Heart left ventricle (tissue), 16 donors: Measurements from ENCODE around the gene EHD1. TPM values are rescaled to one million over a fixed set of nuclear protein-coding genes. Genes with fewer than 3 reads are reported as not detected.

Experiments used
- ATAC-seq, 4 donors: fragments of 200-7000 bp; cut with Tn5 transposase; one replicate each; pipeline ENCODE4 v1.9.1; 2020 to 2022; ENCODE audit warnings: moderate library complexity in 4 of 4, mild to moderate bottlenecking in 3 of 4, moderate number of reproducible peaks in 1 of 4
- DNase-seq, 5 donors: peaks; one replicate each; pipeline ENCODE4 v3.0.0-alpha.2; 2020
- H3K27ac ChIP-seq, 12 donors: fragments of 200-600 bp; sonication (generic) in 4 of 12; one replicate each; pipeline versions ENCODE4 v1.5.0 to v1.8.0; 2016 to 2022; ENCODE audit warnings: mild to moderate bottlenecking in 2 of 12
- H3K27me3 ChIP-seq, 9 donors: fragments of 200-600 bp; sonication (generic) in 2 of 9; one replicate each; pipeline versions ENCODE4 v1.5.1 to v1.8.0; 2016 to 2022; ENCODE audit warnings: mild to moderate bottlenecking in 3 of 9
- H3K36me3 ChIP-seq, 9 donors: fragments of 200-600 bp; sonication (generic) in 2 of 9; one replicate each; pipeline versions ENCODE4 v1.5.0 to v1.8.0; 2018 to 2022; ENCODE audit warnings: mild to moderate bottlenecking in 2 of 9
- H3K4me1 ChIP-seq, 12 donors: fragments of 200-600 bp; sonication (generic) in 4 of 12; one replicate each; pipeline versions ENCODE4 v1.5.0 to v1.8.0; 2016 to 2022; ENCODE audit warnings: mild to moderate bottlenecking in 3 of 12
- H3K4me3 ChIP-seq, 12 donors: fragments of 200-600 bp; sonication (generic) in 4 of 12; one replicate each; pipeline versions ENCODE4 v1.5.0 to v1.8.0; 2017 to 2022; ENCODE audit warnings: mild to moderate bottlenecking in 9 of 12, moderate library complexity in 4 of 12
- H3K9me3 ChIP-seq, 12 donors: fragments of 200-600 bp; sonication (generic) in 4 of 12; one replicate each; pipeline versions ENCODE4 v1.5.0 to v1.8.0; 2016 to 2022; ENCODE audit warnings: mild to moderate bottlenecking in 1 of 12
- POLR2A ChIP-seq, 2 donors: fragments of 450-650 bp; IDR thresholded peaks; one replicate each; pipeline ENCODE4 v1.6.1; 2017; ENCODE audit warnings: antibody characterized with exemption in 2 of 2, mild to moderate bottlenecking in 2 of 2, moderate library complexity in 2 of 2
- WGBS, 4 donors: extraction: QIAGEN DNeasy Blood & Tissue Kit in 2 of 4; methylation state at CpG; one replicate each; pipeline versions ENCODE4 v1.1.5 to v1.1.7; 2013 to 2018; 5-methylcytosine and 5-hydroxymethylcytosine counted together
- intact Hi-C, 10 donors: fragments of 100-400 bp; cut with DNase I; formaldehyde crosslinking; loops; one replicate each; pipeline versions ENCODE4 v1.11.1 to v1.14.2; 2022
- polyA plus RNA-seq, 2 donors: library from polyadenylated mRNA; stranded (reverse); fragments of 200-250 nt; gene quantifications; one replicate each; pipeline ENCODE4 v1.2.3, GENCODE V29; 2013
- total RNA-seq, 9 donors: library from RNA; depleted of rRNA in 2 of 9; stranded (reverse); fragments of >200 nt in 2 of 9; fragmentation: NEBNext Ultra II Directional in 3 of 9; extraction: Animal tissue kit (Norgen Biotek cat#: 25700) in 3 of 9; gene quantifications; one replicate each; pipeline versions ENCODE4 v1.1.0 to v1.2.4, GENCODE V29; 2016 to 2023
- TF ChIP-seq, protein P1 (sequence below), 12 donors: fragments of 200-600 bp; sonication (generic) in 4 of 12; IDR thresholded peaks; one replicate each; pipeline versions ENCODE4 v1.5.0 to v1.8.0; 2018 to 2022; ENCODE audit warnings: antibody characterized with exemption in 12 of 12, mild to moderate bottlenecking in 5 of 12
- donor health status: ischemic (EF 13 %, LVEDD 7.1; RV severe dilation, severe dysfunction).
- donor health status: healthy with polysubstance abuse.
- donor health status: DM: no; HTN: yes; CAD: no.
- donor health status: DM: no; HTN: no; CAD: no.
- donor health status: ischemic (EF 25% LVEDD 6.9; RV normal size, moderate dysfunction).
- donor health status: ischemic (EF 25% LVEDD 5.7; RV mildly dilated, moderate dysfunction).
- donor health status: healthy.
- donor health status: DM: yes; HTN: yes; CAD: no.
- donor health status: ischemic (EF 35%, LVEDD 5.7; RV mildly dilated, moderate dysfunction).
- donor health status: nonischemic (EF 11% LVEDD 7.7; RV severe dilation, severe dysfunction).
- donor health status: DM: yes; HTN: yes; CAD: no.
- donor health status: PGD.
- donor health status: ischemic (EF 29% LVEDD 5.4; RV normal size, mild dysfunction).
- donor health status: nonischemic (EF 23%, LVEDD 6.1; RV moderate dilation, normal function).

EHD1 gene
- total and polyA plus RNA-seq, 11 donors, result 27.9 to 102 (median 58.0) TPM

- Histone ChIP-seq H3K27me3 (no peaks in the 10 kb centered on the region), H3K4me1 (no peaks in the 10 kb centered on the region), H3K36me3 (no peaks in the 10 kb centered on the region), H3K9me3 (no peaks in the 10 kb centered on the region), H3K4me3 (no peak overlapping the region), H3K27ac (no peak overlapping the region)
- 90 to 97% (median 92%) methylated on average over 8 to 10 of the region's 10 CpGs for WGBS, 4 donors
- no peak for TF ChIP-seq POLR2A (IDR thresholded peaks at IDR 0.05)
- TF ChIP-seq, protein P1, sequence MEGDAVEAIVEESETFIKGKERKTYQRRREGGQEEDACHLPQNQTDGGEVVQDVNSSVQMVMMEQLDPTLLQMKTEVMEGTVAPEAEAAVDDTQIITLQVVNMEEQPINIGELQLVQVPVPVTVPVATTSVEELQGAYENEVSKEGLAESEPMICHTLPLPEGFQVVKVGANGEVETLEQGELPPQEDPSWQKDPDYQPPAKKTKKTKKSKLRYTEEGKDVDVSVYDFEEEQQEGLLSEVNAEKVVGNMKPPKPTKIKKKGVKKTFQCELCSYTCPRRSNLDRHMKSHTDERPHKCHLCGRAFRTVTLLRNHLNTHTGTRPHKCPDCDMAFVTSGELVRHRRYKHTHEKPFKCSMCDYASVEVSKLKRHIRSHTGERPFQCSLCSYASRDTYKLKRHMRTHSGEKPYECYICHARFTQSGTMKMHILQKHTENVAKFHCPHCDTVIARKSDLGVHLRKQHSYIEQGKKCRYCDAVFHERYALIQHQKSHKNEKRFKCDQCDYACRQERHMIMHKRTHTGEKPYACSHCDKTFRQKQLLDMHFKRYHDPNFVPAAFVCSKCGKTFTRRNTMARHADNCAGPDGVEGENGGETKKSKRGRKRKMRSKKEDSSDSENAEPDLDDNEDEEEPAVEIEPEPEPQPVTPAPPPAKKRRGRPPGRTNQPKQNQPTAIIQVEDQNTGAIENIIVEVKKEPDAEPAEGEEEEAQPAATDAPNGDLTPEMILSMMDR (IDR thresholded peaks at IDR 0.05), result no peak
- intact Hi-C loops, result loop anchor here in 1 of 10 donors (5.0 kb wide), 1 partner anchor 74 kb away; no protein-coding TSS in a partner anchor
- no peak for ATAC-seq
- peak in 1 of 5 donors; percentile 58 for DNase-seq
These were observed 44.9 kb downstream of the EHD1 start for GRCh38 chr11:64833509-64833908.

- H3K9me3 ChIP-seq, result no peaks in the 10 kb centered on the region
- ATAC-seq (no peak), DNase-seq (no peak)
- intact Hi-C loops, result loop anchor here in 1 of 10 donors (5.0 kb wide), 1 partner anchor 74 kb away; no protein-coding TSS in a partner anchor
- no peaks in the 10 kb centered on the region for H3K27me3 ChIP-seq
- no peak overlapping the region for H3K27ac ChIP-seq
- WGBS, 4 donors, result 85 to 94% (median 93%) methylated on average over 7 to 12 of the region's 12 CpGs
- H3K4me3 ChIP-seq, result no peak overlapping the region
- H3K36me3 ChIP-seq, result no peaks in the 10 kb centered on the region
- TF ChIP-seq, protein P1 (IDR thresholded peaks at IDR 0.05), result no peak
- TF ChIP-seq POLR2A (IDR thresholded peaks at IDR 0.05), result no peak
- no peaks in the 10 kb centered on the region for H3K4me1 ChIP-seq
These were observed 45.3 kb downstream of the EHD1 start for GRCh38 chr11:64833198-64833502.

DNA sequence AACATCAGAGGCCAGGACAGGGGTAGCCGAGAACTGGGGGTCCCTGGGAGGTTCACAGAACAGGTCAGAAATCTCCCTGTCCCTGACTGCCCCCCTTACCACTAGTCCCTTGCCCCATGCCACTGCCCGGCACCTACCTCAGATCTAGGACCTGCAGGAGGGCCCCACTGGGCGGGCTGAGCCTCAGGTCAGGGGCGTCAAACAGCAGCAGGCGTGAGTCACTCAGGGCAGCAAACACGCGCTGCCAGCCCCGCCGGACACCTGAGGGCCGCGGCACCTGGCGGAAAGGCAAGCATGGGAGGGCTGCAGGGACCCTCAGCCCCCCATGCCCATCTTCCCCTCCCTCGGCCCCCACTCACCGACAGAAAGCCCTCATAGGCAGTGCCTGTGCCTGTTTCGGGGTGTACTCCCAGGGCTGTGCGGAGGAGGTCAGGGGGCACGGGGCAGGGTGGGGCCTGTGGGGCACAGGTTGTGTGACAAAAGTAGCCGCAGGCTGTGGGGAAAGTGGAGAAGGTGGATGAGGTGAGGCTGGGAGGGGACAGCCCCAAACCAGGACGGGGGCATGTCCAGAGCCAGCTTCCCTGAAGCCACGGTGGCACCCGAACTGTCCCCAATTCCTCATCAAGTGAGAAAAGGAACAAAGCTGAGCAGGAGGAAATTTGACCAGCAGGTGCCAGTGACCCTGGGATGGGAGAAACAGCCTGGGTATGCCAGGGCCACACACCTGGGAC lies 45.8 kb downstream of the EHD1 start:
- intact Hi-C loops, result loop anchor here in 1 of 10 donors (5.0 kb wide), 1 partner anchor 75 kb away; no protein-coding TSS in a partner anchor
- H3K9me3 ChIP-seq, result no peaks in the 10 kb centered on the region
- no peaks in the 10 kb centered on the region for H3K27me3 ChIP-seq
- ATAC-seq (no peak), DNase-seq (no peak)
- H3K4me1 ChIP-seq, result no peaks in the 10 kb centered on the region
- H3K4me3 ChIP-seq, result no peak overlapping the region
- 95 to 97% (median 96%) methylated on average over 10 to 21 of the region's 21 CpGs for WGBS, 4 donors
- TF ChIP-seq POLR2A (IDR thresholded peaks at IDR 0.05), result no peak
- TF ChIP-seq, protein P1 (IDR thresholded peaks at IDR 0.05), result no peak
- H3K36me3 ChIP-seq, result no peaks in the 10 kb centered on the region
- no peak overlapping the region for H3K27ac ChIP-seq

- WGBS, 4 donors, result 80 to 91% (median 90%) methylated on average over 15 to 24 of the region's 24 CpGs
- intact Hi-C loops, result loop anchor here in 1 of 10 donors (5.0 kb wide), 1 partner anchor 76 kb away; no protein-coding TSS in a partner anchor
These were observed 47.0 kb downstream of the EHD1 start for GRCh38 chr11:64831411-64831891.

More at GRCh38 chr11:64831411-64831891, 47.0 kb downstream of the EHD1 start:
- no peaks in the 10 kb centered on the region for H3K4me1 ChIP-seq
- H3K36me3 ChIP-seq, result no peaks in the 10 kb centered on the region
- no peak overlapping the region for H3K27ac ChIP-seq
- H3K27me3 ChIP-seq, result no peaks in the 10 kb centered on the region
- ATAC-seq, result no peak
- no peak overlapping the region for H3K4me3 ChIP-seq
- no peak for DNase-seq
- no peaks in the 10 kb centered on the region for H3K9me3 ChIP-seq
- TF ChIP-seq, protein P1 (IDR thresholded peaks at IDR 0.05), result no peak
